GM19452 (cell line): ENCODE data around the gene KMT2C.
"Not testable (repeated sequence)": the region's sequence is repeated elsewhere in the genome, so short reads cannot be mapped to it uniquely, and the experiment has no call there.

Source experiments
- ATAC-seq: cut with Tn5 transposase; IDR thresholded peaks from one replicate; pipeline ENCODE4 v1.9.1; 2021; ENCODE audit not compliant: unreplicated experiment

KMT2C gene

DNA sequence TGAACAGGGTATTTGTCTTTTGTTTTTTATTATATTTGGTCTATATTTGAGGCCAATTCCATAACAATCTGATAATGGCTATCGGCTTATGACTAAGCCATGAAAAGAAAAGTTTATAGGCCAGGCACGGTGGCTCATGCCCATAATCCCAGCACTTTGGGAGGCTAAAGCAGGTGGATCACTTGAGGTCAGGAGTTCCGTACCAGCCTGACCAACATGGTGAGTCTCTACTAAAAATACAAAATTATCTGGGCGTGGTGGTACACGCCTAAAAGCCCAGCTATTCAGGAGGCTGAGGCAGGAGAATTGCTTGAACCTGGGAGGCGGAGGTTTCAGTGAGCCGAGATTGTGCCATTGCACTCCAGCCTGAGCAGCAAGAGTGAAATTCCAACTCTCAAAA is 227.0 kb downstream of the KMT2C start:
- ATAC-seq: not testable (repeated sequence)

GRCh38 chr7:152204417-152204816 is 231.4 kb downstream of the KMT2C start:
- ATAC-seq: not testable (repeated sequence)

- no peak for ATAC-seq
Observed at GRCh38 chr7:152203095-152203494, 232.7 kb downstream of the KMT2C start.

DNA sequence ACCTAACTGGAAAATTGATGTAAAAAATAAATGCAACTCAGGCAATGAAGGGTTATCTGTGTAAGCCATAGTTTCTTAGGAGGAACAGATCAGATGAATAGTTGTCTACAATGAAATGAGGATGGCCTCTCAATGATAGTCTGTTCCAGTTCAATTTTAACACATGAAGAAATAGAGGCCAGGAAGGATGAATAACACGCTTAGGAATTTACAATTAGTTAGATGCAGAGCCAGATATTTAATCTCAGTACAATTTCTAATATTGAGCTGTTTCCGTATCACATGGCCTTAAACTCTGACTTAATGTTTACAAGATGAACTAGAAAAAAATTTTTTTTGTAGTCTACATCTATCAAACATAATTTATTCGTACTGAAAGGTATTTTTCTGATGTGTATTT is 233.7 kb downstream of the KMT2C start:
- no peak for ATAC-seq

- no peak for ATAC-seq
Observed at GRCh38 chr7:152200395-152200794, 235.4 kb downstream of the KMT2C start.

DNA sequence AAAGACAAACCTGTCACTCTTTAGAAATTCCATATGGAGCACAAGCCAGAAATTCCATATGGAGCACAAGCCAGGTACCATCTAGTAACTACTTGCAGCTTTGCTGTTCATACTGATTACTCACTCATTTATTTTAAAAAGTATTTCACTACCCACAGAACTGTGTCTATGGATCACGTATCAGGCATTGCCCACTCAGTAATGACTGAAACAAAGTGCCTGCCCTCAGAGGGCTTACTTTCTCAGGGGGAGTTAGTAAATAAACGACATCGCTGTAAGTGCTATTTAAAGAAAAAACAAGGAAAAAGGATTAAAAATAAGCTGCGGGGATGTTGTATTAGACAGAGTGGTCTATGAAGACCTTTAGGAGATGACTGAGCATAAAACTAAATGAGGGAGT is 239.4 kb downstream of the KMT2C start:
- ATAC-seq: no peak

- ATAC-seq: no peak
Observed at GRCh38 chr7:152193880-152194279, 241.9 kb downstream of the KMT2C start.

GRCh38 chr7:152189061-152189460 is 246.7 kb downstream of the KMT2C start:
- no peak for ATAC-seq

- no peak for ATAC-seq
Observed at GRCh38 chr7:152185558-152185957, 250.2 kb downstream of the KMT2C start.

DNA sequence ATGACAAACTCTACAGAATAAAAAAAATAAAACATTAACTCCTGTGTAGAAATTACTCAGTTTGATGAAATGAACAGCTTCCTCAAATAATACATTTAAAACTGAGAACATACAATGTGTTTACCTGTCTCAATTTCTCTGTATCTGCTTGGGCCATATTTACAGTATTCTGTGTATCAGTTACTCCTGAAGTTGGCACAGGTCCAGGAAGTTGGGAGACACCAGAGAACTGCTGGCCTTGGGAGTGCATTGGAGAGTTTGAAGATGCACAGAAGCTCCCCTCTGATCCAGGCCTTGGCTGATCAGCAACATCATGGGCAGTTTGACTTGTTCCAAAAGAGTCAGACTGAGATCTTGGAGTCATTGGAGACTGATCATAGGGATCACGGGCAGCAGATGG is 255.2 kb downstream of the KMT2C start:
- ATAC-seq: no peak

GRCh38 chr7:152180048-152180447 is 255.8 kb downstream of the KMT2C start:
- ATAC-seq: no peak

DNA sequence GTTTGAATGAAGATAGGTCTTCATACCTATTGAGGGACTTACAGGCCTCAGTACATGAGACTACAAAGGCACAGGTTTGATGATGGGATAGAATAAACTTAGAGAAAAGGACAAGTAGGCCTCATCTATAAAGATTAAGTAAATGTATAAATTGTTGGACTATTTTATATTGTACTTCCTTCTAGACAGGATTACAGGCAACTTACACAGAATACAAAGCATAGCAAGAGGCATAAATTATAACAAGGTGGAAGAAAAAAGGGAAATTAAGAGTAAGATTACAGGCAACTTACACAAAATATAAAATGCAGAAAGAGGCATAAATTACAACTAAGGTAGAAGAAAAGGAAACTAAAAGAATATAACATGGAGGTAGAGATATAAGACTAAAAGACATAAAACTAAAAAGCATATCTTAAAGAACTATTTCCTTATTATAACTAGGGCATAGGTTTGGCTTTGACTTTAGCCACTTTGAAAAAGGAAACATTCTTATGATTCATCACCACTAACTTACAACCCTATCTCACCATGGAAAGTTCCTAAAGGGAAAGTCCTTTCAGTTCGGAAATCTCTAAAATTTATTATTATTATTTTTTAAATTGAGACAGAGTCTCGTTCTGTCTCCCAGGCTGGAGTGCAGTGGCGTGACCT is 257.3 kb downstream of the KMT2C start:
- ATAC-seq: no peak

DNA sequence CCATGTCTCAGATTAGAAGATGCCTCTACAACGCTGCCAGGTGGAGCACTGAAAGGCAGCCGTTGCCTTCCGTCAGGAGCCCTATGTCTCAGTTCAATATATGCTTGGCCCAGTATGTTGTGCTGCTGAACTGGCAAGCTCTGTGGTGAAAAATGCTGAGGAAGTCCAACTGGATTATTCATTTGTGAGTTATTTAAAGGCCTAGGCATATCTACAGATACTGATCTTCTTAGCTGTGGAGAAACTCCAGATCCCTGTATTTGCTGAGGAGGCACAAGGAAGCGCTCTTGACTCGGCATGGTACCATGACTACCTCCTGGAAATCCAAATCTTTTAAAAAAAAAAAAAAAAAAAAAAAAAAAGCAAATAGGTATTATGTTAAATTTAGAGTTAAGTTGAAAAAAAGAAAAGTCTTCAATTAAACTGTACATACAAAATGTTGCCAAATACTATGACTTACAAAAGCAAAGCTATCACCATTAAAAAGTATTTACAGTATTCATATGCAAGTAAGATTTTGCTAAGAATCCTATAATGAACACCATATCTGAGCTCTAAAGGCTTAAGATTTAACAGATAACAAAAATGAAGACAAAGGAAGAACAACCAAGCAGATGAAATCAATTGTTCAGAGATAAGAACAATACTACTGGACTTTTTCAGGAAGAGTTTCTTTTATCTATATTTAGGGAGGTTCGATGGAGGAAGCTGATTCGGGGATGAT is 258.0 kb downstream of the KMT2C start:
- ATAC-seq: no peak

- ATAC-seq: peak; percentile 78
Observed at GRCh38 chr7:152176797-152177196, 259.0 kb downstream of the KMT2C start.

GRCh38 chr7:152173372-152174070 is 262.3 kb downstream of the KMT2C start:
- no peak for ATAC-seq

- no peak for ATAC-seq
Observed at GRCh38 chr7:152162287-152162686, 273.5 kb downstream of the KMT2C start.

- ATAC-seq: no peak
Observed at GRCh38 chr7:152161171-152161570, 274.6 kb downstream of the KMT2C start.

DNA sequence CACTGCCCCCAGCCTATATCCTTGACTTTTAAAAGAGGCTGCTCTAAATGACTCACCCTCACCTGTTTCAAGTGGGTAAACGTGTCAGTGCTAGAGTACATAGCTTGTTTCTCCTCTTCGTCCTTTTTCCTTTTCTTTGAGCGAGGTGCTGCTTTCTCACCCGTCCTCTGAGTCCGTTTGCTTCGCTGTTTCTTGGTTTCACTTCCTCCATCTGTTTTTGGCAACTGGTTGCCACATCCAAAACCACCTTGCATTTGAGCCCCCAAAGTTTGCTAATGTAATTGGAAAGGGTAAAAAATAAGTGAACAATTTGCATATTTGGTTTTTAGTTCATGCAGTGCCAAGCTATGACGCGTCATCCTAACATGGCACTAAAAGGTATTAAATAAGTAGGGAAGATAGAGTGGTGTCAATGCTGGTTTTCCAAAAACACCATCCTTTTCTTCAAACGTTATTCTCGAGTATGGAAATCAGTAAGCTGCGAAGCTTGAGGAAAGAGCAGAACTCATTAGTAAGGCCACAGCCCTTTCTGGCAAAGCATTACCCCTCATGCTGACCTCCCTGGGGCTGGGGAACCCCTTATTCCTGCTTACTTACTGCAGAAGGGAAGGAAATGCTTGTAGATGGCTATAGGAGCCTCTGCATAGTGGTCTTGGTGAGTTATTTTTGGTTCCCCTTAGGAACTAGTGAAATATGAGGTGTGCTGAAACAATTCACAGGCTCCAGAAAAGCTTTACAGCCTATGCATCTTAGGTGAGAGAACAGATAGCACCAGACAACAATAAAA is 276.8 kb downstream of the KMT2C start:
- peak; percentile 92 for ATAC-seq

GRCh38 chr7:152152267-152152666 is 283.5 kb downstream of the KMT2C start:
- no peak for ATAC-seq

DNA sequence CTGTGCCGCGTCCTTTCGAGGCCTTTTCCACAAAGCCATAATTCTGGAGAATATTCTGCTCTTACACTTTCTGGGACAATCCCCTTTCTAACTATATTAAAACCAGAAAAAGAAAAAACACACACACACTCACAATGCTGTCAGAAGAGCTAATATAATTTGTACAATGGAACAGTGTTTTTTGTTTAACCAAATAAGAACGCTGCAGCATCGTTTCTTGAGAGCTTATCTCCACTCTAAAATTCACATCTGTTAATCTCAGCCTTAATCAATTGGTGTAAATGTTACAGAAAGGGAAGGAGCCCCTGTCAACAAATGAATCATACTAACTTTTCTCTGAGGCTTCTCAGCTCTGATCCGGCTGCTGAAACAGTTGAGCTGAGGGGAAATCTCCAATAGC is 286.4 kb downstream of the KMT2C start:
- ATAC-seq: no peak

DNA sequence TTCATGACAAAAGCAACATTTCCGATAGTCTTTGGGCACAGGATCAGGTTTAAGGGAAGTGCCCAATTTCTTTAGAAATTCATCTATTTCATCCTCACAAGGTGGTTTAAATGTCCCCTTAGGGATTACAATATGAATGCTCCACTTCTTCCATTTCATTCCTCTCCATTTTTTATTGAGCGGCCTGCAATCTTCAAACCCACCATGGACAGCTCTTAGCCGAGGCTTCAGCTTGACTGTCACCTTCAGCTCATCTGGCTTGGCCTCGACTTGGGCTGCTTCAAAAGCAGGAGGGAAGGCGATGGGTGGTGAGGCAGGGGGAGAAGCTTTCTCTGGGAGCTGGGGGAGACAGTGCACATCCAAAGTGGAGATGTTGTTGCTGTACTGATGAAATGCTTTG is 287.1 kb downstream of the KMT2C start:
- no peak for ATAC-seq
